HG03354 (cell line): ENCODE data around the gene PSMD5.

Experiments
- ATAC-seq: cut with Tn5 transposase; IDR thresholded peaks from one replicate; pipeline ENCODE4 v1.9.1; 2021; ENCODE audit warnings: mild to moderate bottlenecking; ENCODE audit not compliant: unreplicated experiment, poor library complexity, severe bottlenecking

Gene PSMD5

DNA sequence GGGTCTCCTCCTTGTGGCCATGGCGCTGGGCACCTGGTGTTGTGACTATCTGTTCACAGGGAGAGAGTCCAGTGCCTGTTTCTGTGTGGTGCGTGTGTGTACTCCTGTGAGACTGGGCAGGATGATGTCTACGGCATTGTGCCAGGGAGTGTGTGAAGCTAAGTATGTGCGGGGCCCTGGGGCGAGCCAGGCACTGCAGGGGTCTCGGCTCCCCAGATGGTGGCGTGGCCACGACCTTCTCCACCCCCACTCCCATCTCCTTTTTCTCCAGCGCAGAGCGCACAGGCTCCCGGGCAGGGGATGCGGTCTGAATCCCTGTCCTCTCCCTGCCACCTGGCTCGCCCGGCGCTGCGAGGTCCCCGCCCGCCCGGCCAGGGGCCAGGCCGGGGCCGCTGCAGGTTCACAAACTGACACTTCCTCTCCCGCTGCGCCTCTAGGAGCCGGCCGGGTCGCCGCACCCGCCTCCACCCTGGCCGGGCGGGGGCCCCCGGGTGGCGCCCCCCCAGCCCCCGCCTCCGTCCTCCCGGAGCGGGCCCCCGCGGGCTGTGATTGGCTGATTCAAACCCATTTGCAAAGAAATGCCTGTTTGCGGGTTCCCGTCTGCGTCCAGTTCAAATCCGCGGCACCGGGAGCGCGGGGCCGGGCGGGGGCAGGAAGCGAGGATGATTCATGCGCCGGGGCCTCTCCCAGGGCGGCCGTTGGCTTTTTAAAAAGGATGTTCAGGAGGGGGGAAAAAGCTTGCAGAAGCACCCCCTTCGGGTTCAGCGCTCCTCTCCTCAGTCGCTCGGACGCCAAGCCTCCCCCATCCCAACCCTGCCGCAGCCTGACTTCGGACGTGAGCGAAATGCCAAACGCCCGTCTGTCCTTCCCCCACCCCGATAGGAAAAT, 33.5 kb upstream of the PSMD5 start:
- ATAC-seq, result peak; percentile 66

DNA sequence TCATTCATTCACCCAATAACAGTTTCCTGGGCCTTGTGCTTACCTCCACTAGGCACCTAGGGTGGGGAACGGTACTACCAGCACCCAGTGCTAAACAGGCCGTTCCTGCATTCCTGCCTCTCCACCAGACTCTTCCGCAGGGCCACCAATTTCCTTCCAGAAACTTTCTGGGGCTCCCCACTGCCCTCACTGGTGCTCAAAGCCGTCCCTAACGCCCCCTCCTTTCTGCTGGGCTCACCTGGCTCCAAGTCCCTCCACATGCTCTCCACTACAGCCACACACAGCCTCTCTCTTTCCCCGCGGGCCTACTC, 32.9 kb upstream of the PSMD5 start:
- no peak for ATAC-seq

DNA sequence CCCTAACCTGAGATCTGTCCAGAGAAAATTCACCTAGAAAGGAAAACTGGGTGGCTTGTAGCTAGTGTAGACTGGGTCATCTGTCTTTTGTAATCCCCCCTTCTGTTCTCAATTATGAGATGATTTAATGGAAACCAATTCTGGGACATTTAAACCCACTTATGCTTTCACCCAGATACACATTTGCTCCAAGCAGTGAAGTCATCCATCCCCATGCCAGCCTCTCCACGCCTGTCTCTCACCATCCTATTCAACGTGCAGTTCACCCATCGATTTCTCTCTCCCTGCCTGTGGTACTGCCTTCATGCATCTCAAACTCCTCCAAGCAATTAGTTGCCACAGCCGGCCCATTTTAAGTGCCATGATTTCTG, 32.5 kb upstream of the PSMD5 start:
- no peak for ATAC-seq

DNA sequence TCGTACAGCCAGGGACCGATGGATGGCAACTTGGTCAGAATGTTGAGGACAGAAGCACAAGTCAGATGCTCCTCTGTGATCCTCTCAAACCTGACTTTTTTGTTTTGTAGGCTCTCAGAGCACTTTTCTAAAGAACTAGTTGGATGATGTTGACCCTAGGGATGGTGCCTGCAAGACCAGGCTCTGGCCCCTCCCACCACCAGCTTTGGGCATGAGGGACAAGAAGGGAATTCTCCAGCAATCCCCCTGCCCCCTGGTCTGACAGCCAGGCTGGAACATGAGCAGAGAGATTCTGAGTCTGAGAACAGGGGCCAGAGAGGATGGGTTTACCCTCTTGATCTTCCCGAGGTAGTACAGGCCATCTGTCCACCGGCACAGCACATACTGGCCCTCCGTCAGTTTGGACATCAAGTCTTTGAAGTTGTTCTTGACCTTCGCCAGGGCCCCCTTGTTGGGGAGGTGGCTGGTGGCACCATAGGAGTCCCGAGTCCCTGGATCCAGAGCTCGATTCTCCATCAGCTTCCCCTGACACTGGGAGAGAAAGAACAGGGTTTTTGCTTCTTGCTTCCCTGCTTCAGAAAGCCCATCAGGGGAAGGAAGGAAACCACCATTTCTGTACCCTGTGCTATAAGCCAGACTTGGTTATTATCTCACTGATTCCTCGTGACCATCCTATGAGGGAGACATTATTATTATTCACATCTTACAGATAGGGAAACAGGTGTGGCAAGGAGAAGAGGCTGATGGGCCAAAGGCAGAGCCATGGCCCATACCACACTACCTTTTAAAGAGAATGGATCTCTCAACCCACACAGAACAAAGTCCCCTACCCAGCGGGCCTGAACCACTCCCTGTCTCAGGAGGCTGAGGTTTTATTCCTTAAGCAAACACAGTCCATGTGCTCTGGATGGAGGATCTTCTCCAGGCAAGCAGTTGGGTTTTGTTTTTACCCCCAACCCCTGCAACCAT, 31.8 kb upstream of the PSMD5 start:
- no peak for ATAC-seq

DNA sequence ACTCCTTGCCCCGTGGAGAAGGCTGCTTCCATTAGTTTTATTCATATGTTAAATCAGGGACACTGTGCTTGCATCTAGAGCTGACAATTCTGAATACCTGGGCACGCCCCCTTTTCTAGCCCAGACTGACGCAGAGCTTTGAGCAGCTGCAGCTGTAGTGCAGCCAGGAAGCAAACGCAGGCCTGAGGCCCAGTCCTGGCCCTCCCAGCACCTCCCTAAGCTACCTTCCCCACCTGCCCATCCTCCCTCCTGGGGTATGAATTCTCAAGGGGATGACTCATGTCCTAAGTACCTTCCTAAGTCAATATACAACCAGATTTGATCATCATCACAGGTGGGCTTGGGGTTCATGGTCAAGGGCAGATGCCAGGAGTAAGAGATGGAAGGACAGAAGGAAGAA, 30.8 kb upstream of the PSMD5 start:
- ATAC-seq, result no peak

DNA sequence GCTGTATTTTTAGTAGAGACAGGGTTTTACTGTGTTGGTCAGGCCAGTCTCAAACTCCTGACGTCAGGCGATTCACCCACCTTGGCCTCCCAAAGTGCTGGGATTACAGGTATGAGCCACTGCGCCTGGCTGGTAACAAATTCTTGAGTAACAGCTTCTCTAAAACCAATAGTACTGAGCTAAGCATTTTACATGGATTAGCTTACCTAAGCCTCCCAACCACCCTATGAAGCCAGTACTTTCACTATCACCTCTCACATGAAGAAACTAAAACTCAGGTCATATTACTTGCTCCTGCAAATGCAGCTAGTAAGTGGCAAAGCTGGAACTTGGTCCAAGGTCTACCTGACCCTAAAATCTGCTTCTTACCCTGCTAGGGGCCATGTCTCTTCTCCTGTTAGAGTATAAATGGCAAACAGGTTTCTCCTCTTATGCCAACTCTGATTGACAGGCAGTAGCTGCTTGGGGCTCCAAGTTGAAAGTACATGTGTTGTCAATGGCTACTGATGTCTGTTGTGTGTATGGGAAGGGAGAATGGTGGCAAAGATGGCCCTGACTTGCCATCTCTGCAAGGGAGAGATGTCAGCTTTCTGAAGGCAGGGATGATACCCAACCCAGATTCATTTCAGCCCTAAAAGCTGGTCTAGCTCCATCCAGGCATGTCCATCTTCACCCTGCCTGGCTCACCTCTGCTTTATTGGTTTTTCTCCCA, 30.2 kb upstream of the PSMD5 start:
- no peak for ATAC-seq

DNA sequence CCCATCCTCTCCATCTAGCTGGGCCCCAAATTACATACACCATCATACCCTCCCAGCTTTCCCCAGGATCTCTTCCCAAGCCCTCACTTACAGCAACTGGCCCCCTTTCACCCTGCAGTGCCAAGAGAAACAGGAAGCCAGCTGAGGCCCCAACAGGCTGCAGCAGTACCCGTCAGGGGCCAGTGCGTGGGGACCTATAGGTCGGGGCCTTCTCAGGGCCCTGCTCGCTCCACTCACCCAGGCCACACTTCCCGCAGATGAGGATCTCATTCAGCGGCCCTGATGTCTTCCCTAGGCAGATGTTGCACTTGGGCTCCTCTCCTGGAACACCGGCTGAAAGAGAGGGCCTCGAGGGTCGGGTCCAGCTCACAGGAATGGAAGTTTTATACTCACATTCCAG, 27.5 kb upstream of the PSMD5 start:
- no peak for ATAC-seq

DNA sequence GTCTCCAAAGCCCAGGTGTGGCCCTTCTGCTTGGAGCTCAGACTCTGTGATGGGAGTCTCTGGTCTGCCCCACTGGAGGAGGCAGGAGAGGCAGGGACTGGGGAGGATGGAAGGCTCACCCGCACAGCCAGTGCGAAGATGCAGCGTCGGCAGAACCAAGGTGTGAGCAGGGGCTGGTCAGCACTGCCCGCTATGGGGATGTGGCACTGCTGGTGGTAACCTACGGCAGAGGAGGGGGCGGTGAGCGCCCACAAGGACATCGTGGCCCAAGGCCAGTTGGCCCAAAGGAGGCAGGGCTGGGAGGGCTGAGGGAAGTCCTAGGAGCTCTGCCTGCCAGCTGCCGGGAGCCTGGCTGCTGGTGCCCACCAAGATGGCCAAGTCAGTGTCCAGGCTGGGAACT, 27.0 kb upstream of the PSMD5 start:
- no peak for ATAC-seq

DNA sequence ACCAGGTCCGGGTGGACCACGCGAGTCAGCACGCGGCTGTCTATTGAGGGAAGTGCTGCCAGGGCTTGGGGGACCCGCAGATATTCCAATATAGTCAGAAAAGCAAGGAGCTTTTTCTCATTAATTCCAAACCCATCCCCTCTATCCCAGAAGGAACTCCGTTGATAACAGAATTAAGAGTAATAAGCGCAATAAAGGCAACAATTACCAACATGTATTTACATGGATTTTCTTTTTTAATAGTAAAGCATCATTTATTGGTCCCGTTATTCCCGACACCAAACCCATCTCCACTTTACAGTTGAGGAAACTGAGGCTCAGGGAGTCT, 26.6 kb upstream of the PSMD5 start:
- ATAC-seq, result no peak

DNA sequence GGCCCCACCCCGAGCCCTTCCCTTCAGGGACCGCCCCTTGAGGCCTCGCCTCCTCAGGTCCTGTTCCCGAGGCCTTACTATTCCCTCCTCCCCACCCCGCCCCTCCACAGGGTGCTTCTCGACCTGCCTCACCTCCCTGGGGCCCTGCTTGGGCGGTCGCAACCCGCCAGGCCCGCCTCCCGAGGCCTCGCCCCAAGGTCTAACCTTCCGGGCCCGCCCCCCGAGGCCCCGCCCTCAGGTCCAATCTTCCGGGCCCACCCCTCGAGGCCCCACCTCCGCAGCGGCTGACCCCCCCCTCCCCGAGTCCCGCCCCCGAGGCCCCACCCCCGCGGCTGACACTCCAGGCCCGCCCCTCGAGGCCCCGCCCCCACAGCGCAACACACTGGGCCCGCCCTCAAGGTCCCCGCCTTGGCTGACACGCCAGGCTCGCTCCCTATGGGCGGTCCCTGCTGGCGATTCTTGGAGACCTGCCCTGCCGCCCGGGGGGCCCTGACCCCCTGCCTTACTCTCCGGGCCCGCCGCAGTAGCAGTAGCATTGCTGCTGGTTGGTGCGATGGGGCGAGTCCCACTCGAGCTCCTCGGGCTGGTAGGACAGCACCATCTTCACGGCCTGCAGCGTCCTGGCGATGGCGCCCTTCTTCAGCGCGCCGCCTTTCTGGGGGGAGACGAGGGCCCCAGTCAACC, 26.1 kb upstream of the PSMD5 start:
- peak; percentile 87 for ATAC-seq

DNA sequence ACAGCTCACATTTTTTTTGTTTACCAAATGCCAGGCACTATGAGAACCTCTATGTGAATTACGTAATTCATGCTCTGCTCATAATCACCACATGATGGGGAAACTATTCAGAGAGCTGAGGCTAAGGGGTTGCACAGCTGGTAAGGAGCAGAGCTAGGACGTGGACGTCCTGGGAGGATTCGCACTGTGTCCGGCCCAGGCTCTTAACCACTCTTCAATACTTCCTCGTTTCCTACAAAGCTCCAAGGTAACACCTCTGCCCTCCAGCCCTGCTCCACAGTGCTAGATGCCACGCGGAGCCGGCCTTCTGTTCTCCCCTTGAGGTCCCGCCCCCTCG, 25.6 kb upstream of the PSMD5 start:
- ATAC-seq, result no peak

DNA sequence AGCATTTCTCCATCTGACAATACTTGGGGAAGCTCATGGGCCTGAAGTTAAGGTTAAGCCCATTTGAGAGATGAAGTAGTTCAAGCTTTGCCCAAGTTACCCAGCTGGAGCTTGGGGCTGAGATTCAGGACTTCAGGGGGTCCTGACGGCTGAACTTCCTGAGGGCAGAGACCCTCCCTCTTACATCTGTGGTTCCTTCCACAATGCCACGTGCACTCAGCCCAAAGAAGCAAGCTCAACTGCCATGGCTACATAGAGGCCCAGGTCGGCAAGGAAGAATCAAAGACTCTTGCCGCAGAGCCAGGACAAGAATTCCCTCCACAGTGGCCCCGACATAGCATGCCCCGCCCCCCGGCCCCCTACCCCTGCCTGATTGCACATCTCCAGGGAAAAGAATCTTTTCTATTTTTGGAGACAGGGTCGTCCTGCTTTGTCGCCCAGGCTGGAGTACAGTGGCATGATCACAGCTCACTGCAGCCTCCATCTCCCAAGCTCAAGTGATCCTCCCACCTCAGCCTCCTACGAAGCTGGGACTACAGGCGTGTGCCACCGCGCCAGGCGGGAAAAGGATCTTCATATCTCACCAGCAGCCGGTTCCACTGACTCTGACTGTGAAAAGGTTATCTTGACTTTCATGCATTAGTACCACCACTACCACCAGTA, 25.1 kb upstream of the PSMD5 start:
- ATAC-seq, result no peak

DNA sequence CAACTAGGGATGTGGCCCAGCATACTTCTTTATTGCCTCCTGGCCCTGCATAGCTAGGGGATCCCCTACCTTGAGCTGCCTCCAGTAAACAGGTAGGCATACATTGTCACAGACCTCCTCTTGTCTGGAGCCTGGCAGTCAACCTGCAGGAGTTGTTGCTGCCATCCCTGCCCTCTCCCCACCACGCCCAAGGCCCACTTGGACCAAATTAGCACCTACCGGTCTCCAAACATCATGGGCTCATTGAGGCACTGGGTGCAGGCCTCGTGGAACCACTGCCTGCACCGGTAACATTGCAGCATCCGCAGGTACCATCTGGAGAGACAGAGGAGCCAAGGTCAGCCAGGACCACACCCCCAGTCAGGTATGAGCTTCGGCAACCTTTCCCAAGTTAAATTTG, 23.9 kb upstream of the PSMD5 start:
- ATAC-seq, result no peak

DNA sequence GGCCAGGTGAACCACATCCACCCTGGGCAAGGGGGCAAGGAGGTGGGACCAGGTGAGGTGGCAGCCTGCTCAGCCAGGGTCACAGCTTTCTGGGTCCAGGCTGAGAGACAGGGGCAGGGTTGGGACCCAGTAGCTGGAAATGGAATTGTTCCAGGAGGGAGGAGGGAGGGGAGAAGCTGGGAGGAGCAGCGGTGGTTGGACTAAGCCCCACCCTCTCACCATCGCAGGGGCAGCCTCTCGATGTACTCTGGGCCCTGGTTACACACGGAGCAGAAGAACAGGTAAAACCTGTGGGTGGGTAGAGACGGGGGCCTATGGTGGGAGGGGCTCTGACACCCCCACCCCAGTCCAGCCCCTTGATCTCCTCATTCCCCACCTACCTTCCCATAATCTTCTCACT, 23.1 kb upstream of the PSMD5 start:
- no peak for ATAC-seq

DNA sequence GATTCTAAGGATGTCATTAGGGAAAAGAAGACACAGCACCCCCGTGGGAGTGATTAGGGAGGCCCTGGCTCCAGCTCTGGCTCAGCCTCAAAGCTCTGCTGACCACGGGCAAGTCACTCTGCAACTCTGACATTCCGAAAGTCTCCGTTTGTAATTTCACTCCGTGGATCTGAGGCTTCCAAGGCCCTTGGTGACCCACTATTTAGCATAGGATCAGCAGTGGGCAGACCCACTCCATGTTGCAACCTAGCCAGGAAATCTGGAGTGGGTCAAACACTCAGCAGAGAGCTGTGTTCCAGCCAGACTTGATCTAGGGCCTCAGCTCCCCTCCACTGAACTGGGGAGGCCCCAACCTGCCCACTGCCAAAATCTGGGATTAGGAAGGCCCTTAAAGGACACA, 22.5 kb upstream of the PSMD5 start:
- no peak for ATAC-seq

DNA sequence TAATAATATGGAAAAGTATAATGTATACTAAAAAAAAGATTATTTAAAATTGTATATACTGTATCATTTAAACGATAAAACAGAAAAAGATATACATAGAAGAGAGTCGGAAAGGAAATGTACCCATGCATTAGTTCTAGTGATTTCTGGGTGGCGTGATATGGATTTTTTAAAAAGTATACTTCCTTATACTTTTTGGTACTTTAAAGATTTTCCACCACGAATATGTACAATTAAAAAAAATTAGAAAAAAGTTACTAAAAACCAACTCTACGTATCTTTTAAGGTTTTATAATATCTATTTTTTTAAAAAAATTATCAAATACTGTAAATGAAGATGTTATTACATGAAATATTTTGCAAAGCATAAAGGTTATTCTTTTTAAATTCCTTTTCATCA, 22.0 kb upstream of the PSMD5 start:
- no peak for ATAC-seq

DNA sequence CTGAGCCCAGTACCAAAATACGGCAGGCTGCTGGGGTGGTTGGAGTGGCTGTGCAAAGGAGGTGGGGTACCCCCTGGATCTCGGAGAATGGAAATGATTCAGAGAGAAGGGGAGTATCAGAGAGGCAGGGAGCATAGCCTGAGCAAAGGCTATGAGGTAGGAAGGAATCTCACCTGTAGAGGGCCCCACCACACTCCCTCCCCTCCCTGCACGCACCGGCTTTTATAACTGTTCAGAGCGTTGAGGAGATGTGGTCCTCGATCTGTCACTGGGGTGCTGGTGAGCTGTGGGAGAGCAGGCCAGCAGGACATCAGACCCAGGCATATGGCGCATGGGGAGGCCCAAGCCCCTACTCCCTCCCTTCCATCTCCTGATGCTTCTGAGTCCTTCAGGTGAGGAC, 21.1 kb upstream of the PSMD5 start:
- no peak for ATAC-seq

DNA sequence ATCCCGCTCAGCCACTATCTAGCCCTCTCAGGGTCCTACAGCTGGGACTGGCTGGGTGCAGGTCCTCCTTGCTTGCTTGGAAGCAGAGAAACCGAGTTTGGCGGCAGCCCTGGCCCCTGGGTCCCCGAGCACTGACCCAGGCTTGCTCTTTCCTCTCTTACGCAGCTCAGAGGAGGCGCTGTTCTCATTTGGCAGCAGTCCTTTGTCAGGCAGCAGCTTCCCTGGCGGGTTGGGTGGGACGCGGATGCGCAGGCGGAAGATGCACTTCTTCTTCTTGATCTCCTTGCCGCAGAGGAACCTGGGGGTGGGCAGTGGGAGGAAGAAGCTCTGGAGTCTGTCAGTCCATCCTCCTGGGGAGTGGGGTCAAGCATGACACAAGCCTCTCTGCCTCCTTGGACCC, 19.7 kb upstream of the PSMD5 start:
- no peak for ATAC-seq

DNA sequence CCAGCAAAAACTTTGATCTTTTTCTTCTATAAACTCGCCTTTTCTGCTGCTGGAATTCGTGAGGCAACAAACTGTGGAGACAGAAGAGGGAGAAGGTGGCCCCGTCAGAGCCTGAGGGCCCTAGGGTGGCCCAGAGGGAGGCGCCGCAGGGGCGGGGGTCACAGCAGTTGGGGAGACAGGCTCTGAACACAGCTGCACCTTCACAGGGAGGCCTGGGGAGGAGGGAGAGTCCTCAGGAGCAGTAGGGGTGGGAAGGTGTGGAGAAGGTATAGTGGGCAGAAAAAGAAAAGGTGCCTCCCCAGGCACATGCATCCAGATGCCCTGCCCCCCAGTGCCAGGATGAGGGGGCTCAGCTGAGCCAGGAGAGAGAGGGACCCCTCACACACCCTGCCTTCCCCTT, 19.2 kb upstream of the PSMD5 start:
- ATAC-seq, result no peak

DNA sequence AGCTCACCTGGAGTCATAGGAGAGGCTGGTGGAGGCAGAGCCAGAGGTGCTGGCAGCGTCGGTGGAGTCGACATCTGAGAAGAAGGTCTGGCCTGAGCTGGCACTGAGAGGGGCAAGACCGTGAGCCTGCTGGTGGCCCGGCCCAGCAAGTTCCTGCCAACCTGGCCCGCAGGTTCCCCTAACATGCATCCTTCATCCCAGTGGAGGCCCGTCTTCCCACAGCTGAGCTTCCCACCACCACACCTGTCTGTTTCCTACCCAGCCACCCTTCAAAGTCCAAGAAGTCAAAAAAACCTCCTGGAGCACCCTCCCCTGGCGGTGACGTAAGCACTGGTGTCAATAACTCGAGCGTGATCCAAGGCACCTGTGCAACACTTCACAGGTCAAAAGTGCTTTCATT, 17.4 kb upstream of the PSMD5 start:
- no peak for ATAC-seq
